ENCODE measurements around the gene MFSD6L. TPM values are rescaled to one million over a fixed set of nuclear protein-coding genes. Genes with fewer than 3 reads are reported as not detected.

The MFSD6L gene
- total and polyA plus RNA-seq, 10 of the 15 experiments (the other 5 are each of a cell fraction or from before 2014, with no cell fraction given) = 0.39 to 3.1 (median 1.1) TPM

- TF ChIP-seq ZNF207 (IDR thresholded peaks at IDR 0.05; ENCODE audit: borderline replicate concordance) = no peak
- TF ChIP-seq, protein P1, sequence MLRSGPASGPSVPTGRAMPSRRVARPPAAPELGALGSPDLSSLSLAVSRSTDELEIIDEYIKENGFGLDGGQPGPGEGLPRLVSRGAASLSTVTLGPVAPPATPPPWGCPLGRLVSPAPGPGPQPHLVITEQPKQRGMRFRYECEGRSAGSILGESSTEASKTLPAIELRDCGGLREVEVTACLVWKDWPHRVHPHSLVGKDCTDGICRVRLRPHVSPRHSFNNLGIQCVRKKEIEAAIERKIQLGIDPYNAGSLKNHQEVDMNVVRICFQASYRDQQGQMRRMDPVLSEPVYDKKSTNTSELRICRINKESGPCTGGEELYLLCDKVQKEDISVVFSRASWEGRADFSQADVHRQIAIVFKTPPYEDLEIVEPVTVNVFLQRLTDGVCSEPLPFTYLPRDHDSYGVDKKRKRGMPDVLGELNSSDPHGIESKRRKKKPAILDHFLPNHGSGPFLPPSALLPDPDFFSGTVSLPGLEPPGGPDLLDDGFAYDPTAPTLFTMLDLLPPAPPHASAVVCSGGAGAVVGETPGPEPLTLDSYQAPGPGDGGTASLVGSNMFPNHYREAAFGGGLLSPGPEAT (IDR thresholded peaks at IDR 0.05; ENCODE audit: low read depth) = no peak
These were observed 45.4 kb upstream of the MFSD6L start (continued) for GRCh38 chr17:8844229-8845218.

GRCh38 chr17:8843344-8843743 is 44.2 kb upstream of the MFSD6L start:
- ChIA-PET SMC1A (ENCODE audit: uncharacterized antibody, unreplicated experiment) (interaction anchor here (0.7 to 3.6 kb wide), 10 partner anchors 9 to 155 kb away, joined by 3 to 19 read pairs (median 4); partner anchors contain the start of gene PIK3R6), CTCF (interaction anchor here (0.7 to 3.2 kb wide), 7 partner anchors 11 to 97 kb away, joined by 3 to 16 read pairs (median 4); no protein-coding TSS in a partner anchor), POLR2A (interaction anchor here (0.6 to 2.3 kb wide), 4 partner anchors 18 to 36 kb away, joined by 3 to 7 read pairs (median 4); partner anchors contain the start of gene PIK3R6), RAD21 (ENCODE audit: unreplicated experiment) (interaction anchor here (0.8 to 2.1 kb wide), 7 partner anchors 10 to 52 kb away, joined by 3 to 8 read pairs (median 5); no protein-coding TSS in a partner anchor)
- Histone ChIP-seq H3K4me1 (ENCODE audit: control insufficient read depth, insufficient read depth, low read length) (peaks cover 18% of the 10 kb centered on the region), H4K20me1 (ENCODE audit: control insufficient read depth, insufficient read depth) (no peaks in the 10 kb centered on the region; the same call in 1 of the 2 replicates), H3K4me3 (no peak overlapping the region), H3K4me2 (ENCODE audit: control insufficient read depth, insufficient read depth) (no peak overlapping the region), H3K79me2 (ENCODE audit: control insufficient read depth, insufficient read depth, low read length) (peaks cover 31% of the 10 kb centered on the region), H3K9me3 (replicated peaks; ENCODE audit: control insufficient read depth, insufficient read depth, low read length) (peaks cover 5% of the 10 kb centered on the region; the same call in 1 of the 3 replicates), H3K9ac (ENCODE audit: control insufficient read depth, insufficient read depth, low read length) (no peak overlapping the region), H3K27me3 (replicated peaks in 1 of 2; ENCODE audit: control insufficient read depth in 2 of 2, insufficient read depth in 2 of 2, low read length in 1 of 2) (no peaks in the 10 kb centered on the region), H2AFZ (ENCODE audit: control insufficient read depth, low read depth, low read length) (no peak overlapping the region), H3K36me3 (ENCODE audit: control insufficient read depth in 2 of 2, insufficient read depth in 2 of 2, low read length in 1 of 2) (peaks cover 32 to 72% of the 10 kb centered on the region in 2 experiments), H3K27ac (ENCODE audit: control insufficient read depth, insufficient read depth) (peak overlapping the region; percentile 62)
- in situ Hi-C loops (cut with MboI) (no loop called here), intact Hi-C loops (cut with micrococcal nuclease; ENCODE audit: unreplicated experiment) (no loop called here)
- no peak for ATAC-seq
- no peak for DNase-seq (ENCODE audit: low read depth, low spot score)
- TF ChIP-seq KAT2A (conservative IDR thresholded peaks at IDR 0.05; ENCODE audit: control insufficient read depth, low read depth, low read length) (no peak), MTA3 (IDR thresholded peaks at IDR 0.05; ENCODE audit: borderline replicate concordance, low read length) (0 out of 2 replicates have a peak, but pooled peaks have one; percentile 24)
- FAIRE-seq = no peak
- no TSS peak for BruUV-seq (replicated peaks)
- 0% methylated on average over 2 of the region's 2 CpGs for WGBS (ENCODE audit: insufficient coverage, insufficient replicate concordance, low lambda C conversion rate, missing lambda C conversion rate)
